ENCODE results near the gene NUDT14.

DNA sequence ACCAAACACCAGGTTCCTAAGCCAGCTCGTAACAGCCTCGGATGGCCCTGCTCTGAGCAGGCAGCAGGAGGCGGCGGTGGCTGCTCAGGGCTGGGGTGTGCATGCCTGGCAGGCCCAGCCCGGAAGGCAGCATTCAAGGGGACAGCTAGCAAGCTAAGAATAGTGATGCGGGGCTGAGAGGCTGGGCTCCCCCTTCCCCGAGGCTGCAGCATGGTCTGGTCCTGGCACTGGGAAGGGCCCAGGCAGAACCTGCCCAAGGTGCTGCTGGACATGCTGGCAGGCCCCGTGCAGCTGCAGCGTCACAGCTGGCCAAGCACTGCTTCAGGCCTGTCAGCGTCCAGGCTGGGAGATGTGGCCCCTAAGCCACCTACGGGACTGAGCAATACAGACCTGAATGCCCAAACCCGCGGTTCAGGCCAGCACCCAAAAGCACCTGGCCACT is 26.4 kb upstream of the NUDT14 start:
- TF ChIP-seq, protein P1, sequence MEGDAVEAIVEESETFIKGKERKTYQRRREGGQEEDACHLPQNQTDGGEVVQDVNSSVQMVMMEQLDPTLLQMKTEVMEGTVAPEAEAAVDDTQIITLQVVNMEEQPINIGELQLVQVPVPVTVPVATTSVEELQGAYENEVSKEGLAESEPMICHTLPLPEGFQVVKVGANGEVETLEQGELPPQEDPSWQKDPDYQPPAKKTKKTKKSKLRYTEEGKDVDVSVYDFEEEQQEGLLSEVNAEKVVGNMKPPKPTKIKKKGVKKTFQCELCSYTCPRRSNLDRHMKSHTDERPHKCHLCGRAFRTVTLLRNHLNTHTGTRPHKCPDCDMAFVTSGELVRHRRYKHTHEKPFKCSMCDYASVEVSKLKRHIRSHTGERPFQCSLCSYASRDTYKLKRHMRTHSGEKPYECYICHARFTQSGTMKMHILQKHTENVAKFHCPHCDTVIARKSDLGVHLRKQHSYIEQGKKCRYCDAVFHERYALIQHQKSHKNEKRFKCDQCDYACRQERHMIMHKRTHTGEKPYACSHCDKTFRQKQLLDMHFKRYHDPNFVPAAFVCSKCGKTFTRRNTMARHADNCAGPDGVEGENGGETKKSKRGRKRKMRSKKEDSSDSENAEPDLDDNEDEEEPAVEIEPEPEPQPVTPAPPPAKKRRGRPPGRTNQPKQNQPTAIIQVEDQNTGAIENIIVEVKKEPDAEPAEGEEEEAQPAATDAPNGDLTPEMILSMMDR (IDR thresholded peaks at IDR 0.05) = no peak
- no peak for TF ChIP-seq POLR2A (IDR thresholded peaks at IDR 0.05)

Measured in Peyer's patch (tissue), 4 donors.